ENCODE results near the gene LTBP3. TPM values are rescaled to one million over a fixed set of nuclear protein-coding genes. Genes with fewer than 3 reads are reported as not detected.

The LTBP3 gene
- total and polyA plus RNA-seq, 2 of the 4 experiments (the other 2 are of a cell fraction): 6.6 to 145 TPM

GRCh38 chr11:65537296-65537597 lies 20.9 kb downstream of the LTBP3 start:
- Histone ChIP-seq H2BK120ac (ENCODE audit: low read depth, low read length) (no peak overlapping the region), H4K91ac (ENCODE audit: insufficient read depth, low read depth, low read length) (no peak overlapping the region), H3K9ac (ENCODE audit: low read depth, low read length) (no peak overlapping the region), H4K8ac (ENCODE audit: low read depth in 2 of 2, low read length in 2 of 2) (no peak overlapping the region), H3K14ac (replicated peaks; ENCODE audit: low read depth, low read length) (no peak overlapping the region), H4K5ac (ENCODE audit: low read depth, low read length) (no peak overlapping the region), H2BK15ac (ENCODE audit: low read depth, low read length) (no peak overlapping the region), H3K4me3 (ENCODE audit: insufficient read depth, low read depth, low read length) (no peak overlapping the region), H3K27me3 (ENCODE audit: control insufficient read depth, insufficient read depth, low read length) (no peaks in the 10 kb centered on the region), H3K18ac (ENCODE audit: low read depth, low read length) (no peak overlapping the region), H2BK20ac (ENCODE audit: low read depth, low read length) (no peak overlapping the region), H3K4me1 (ENCODE audit: control insufficient read depth, insufficient read depth, low read length) (peaks cover 5% of the 10 kb centered on the region; the same call in 1 of the 2 replicates), H4K20me1 (ENCODE audit: insufficient read depth, low read length) (peaks cover 20% of the 10 kb centered on the region), H2AK9ac (replicated peaks; ENCODE audit: low read depth, low read length, poor library complexity) (peak overlapping the region; percentile 72), H3K79me1 (ENCODE audit: low read depth in 1 of 2, low read length in 2 of 2) (peaks cover 0 to 25% of the 10 kb centered on the region in 2 experiments), H3K4ac (ENCODE audit: low read depth, low read length) (no peak overlapping the region), H3K9me1 (ENCODE audit: insufficient read depth, low read length) (peaks cover 8% of the 10 kb centered on the region; the same call in 1 of the 2 replicates), H3K36me3 (ENCODE audit: control insufficient read depth, insufficient read depth, low read length) (peaks cover 58% of the 10 kb centered on the region), H3K27ac (ENCODE audit: insufficient read depth, low read length) (no peak overlapping the region), H3K23ac (ENCODE audit: low read depth, low read length) (no peak overlapping the region), H3K56ac (ENCODE audit: extremely low read depth, insufficient read depth, low read length) (no peak overlapping the region), H3K4me2 (ENCODE audit: low read depth, low read length) (no peak overlapping the region), H2AK5ac (ENCODE audit: low read depth, low read length) (no peak overlapping the region), H3K9me3 (ENCODE audit: control insufficient read depth, insufficient read depth, low read length) (no peaks in the 10 kb centered on the region), H2BK5ac (ENCODE audit: low read depth, low read length, poor library complexity, severe bottlenecking) (no peak overlapping the region), H2AFZ (replicated peaks; ENCODE audit: low read length, poor library complexity) (peak overlapping the region; percentile 37)
- POLR2A ChIA-PET (ENCODE audit: unreplicated experiment): no interaction called here
- no TSS peak for BruUV-seq (replicated peaks)
- dilution Hi-C loops (cut with HindIII; ENCODE audit: low sequenced_read_pairs, unreplicated experiment): no loop called here
- DNase-seq (no peak), ATAC-seq (ENCODE audit: low read depth) (no peak)
- in situ Hi-C loops (cut with MboI; ENCODE audit: low sequenced_read_pairs): no loop called here
- intact Hi-C loops (cut with micrococcal nuclease): no loop called here
- WGBS, 2 experiments (ENCODE audit: extremely low coverage in 2 of 2, insufficient read length in 1 of 2): 100% methylated on average over 1 of the region's 2 CpGs; no CpG with 5 or more reads in 1 of the 2 experiments
- TF ChIP-seq CHD1 (IDR thresholded peaks at IDR 0.05; ENCODE audit: low read depth, low read length): no peak
- no peak for TF ChIP-seq RAD21 (IDR thresholded peaks at IDR 0.05; ENCODE audit: low read length)
- CTCF ChIA-PET: no interaction called here

All from IMR-90 (cell line).